ENCODE data around the gene REPS2.

Gene REPS2

DNA sequence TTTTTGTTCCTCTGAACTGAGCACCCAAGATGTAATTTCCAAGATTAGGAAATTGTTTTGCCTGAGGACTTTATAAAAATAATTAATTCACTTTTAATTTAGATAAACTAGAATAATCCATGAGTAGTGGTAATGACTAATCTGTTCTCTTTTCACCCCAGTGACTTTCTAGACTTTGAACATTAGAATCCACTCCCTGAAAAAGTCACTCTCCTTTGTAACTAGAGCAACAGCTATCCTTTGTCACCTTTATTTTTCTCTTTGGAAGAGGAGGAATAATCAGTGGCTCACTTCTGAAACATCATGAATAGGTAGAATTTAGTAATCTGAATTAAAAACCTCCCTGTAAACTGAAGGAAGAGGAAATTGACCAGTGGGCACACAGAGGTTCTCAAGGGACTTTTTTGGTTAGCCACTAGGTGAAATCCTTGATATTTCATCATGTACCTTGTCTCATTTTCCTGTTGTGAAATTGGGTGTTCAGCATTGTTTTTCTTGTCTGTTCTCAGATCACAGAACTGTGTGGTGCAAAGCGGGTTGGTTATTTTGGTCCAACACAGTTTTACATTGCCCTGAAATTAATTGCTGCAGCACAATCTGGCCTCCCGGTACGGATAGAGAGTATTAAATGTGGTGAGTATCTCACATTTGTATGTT lies 59.4 kb downstream of the REPS2 start:
- DNase-seq (ENCODE audit: low spot score): no peak

DNA sequence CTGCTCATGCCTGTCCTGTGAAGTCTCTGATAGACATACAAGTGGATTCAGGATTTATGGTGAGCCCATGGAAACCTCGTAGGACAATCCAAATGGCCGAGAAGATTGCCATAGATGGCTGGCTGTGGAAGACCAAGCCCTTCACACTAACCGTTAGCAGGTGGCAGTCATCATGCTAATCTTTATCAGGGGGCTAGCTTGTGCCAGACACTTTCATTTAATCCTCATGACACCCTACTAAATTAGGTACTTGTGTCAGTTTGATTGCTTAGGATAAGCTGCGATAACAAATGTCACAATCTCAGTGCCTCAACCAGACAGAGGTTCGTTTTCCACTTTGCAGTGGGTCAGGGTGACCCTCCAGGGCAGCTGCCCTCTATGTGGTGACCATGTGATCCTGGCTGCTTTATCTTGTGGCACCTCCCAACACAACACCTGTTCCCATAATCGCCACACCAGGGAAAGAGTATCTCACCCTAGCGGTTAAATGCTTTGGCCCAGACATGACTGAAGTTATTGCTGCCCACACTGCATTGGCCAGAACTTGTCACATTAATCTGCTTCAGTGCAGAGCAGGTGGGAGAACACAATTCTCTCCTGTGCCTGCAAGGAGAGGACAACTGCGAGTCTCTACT lies 60.8 kb downstream of the REPS2 start:
- DNase-seq (ENCODE audit: low spot score): peak; percentile 46

DNA sequence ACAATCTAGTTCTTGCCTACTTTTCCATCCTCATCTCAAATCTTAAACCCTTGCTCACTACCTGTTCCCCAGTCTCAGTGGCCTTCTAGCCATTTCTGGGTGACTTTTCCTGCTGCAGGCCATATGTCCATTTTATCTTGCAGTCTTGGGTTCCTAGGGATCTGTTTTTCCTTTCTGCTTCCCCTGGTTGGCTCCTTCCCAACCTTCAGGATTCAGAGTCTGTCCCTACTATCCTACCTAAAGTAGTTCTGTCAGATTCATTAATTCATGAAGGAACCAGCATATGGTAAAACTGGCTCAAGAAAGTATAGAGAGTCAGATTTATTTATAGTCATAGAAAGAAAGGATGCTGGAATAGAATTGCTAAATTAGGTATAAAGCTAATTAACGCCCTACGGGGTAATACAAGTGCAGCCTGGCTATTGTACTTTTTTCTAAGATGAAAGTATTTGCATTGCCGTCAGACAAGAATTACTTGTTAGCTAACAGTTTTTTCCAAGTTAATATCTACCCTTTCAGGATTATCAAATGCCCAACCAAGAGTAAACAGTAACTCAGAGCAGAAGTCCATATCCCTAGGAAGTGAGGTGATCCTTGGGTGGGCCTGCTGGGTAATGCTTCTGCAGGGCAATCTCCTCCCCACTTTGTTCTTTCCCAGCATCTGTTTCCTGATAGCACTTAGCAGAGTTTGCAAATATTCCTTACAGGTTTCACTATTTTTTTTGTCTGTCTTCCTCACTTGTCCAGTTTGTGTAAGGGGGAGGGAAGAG lies 63.6 kb downstream of the REPS2 start:
- no peak for DNase-seq (ENCODE audit: low spot score)

DNA sequence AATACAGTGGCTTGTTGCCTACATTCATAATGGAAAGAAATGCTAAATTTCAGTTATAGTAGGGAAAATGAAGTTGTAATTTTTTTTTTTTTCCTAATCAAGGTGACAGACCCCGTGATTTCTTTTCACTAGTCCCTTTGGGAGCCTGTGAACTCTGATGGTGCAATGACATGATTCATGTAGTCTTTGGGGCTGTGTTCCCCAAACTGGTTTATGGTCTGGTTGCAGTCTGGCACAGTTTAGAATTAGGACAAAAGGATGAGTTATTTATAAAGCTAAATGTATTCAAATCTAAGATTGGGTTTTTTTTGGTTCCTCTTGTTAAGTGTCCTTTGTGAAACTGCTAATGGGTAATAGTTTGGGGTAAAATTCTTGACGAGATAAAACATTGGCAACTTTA lies 66.0 kb downstream of the REPS2 start:
- DNase-seq (ENCODE audit: low spot score): no peak

DNA sequence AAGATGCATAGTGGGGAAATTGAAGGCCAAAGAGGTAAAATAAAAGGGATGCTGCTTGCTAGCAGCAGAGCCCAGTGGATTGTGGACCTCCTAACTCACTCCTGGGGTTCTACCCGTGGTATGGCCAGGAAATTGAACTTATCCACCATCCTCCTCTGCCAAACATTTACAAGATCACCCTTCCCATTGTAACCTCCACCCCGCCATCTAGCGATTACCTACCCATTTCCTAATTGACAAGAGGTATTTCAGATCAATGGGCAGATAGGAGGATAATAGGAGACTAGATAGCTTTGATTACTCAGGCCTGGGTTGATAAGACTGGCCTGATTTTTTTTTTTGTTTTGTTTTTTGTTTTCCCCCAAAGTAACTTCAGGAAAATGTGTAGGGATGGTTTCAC lies 67.8 kb downstream of the REPS2 start:
- DNase-seq (ENCODE audit: low spot score): no peak

DNA sequence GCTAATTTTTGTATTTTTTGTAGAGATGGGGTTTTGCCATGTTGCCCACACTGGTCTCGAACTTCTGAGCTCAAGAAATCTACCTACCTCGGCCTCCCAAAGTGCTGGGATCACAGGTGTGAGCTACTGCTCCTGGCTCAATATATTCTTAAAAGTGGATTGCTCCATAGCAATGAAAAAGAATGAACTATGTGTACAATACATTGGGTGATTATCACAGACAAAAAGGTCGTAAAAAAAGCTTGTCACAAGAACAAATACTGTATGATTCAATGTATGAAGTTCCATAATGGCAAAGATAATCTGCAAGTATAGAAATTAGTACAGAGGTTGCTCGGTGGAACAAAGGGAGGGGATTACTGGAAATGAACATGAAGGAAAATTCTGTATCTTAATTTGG lies 70.7 kb downstream of the REPS2 start:
- DNase-seq (ENCODE audit: low spot score): no peak

DNA sequence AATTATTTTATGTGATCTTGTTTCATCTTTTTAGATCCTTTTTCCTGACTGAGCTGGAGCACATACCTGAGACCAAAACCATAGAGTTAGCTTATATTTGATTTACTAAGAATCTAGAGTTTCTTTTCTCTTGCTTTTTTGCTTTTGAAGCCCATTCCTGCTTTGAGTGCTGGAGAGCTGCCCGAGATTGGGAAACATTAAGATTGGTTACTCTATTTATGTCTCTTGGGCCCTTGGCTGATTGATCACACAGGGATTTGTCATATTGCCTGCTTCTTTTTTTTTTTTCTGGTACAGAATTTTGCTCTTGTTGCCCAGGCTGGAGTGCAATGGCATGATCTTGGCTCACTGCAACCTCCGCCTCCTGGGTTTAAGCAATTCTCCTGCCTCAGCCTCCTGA lies 73.9 kb downstream of the REPS2 start:
- DNase-seq (ENCODE audit: low spot score): no peak

DNA sequence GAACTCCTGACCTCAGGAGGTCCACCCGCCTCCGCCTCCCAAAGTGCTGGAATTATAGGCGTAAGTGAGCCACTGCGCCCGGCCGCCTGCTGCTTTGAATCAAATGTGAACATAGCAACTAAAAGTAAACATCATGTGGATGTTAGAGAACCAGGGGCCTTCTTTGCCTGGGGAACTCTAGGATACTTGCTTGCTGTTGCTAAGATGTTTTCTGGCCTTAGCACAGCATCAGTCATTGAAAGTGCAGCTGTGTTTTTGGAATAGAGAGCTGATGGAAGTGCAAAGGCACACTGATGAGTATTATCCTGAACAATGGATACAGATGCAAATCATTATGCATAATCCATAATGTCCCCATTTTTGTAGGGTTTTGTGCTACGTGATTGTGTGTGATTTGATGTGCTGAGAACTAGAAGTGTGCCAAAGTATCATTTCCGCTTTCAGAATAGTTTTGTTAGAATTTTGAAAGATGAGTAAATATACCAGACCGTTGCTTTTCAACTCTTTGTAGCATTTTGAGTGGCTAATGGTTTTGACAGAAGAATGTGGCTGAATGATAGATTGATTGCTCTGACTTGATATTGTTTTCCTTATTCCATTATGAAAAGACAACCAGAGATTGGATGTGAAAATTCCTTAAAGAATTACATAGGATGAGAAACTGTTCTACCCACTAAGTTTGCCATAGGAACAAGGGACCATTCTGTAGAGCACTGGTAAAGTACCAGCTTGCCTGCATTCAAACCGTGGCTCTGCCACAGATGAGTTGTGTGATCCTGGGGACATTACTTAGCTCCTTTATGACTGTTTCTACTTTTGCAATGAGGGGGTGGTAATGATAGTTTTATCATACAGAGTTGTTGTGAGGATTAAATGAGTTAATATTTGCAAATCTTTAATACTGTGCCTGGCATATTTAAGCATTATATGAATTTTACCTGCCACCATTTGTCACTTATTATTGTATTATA lies 74.7 kb downstream of the REPS2 start:
- DNase-seq (ENCODE audit: low spot score): no peak

DNA sequence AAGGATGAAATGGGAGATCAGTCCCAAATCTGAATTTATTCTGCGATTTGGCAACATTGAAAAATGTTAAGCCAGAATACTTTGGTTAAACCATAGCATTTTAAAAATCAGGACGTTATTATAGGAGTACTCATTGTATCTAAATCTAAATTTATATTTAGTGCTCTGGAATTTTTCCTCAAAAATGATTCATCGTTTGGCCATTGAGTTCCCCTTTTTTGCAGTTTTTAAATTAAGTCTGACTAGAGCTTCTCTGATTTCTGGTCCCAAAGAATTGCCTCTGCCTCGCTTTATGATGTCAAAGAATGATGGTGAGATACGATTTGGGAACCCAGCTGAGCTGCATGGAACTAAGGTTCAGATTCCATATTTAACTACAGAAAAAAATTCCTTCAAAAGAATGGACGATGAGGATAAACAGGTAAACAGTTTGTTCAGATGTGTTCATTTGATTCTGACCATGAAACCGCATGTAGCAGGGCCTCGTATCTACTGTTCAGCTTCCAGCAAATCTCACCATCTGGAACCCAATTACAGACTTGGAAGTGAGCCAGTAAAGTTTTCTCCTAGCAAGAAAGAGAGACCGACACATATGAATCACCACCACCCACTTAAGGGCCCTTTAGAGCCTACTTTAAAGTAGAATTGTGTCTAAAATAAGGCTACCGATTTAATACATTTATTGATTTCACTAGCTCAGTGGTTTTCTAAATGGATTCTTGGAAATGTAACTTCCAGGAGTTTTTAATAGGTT lies 75.6 kb downstream of the REPS2 start:
- peak; percentile 27 for DNase-seq (ENCODE audit: low spot score)

DNA sequence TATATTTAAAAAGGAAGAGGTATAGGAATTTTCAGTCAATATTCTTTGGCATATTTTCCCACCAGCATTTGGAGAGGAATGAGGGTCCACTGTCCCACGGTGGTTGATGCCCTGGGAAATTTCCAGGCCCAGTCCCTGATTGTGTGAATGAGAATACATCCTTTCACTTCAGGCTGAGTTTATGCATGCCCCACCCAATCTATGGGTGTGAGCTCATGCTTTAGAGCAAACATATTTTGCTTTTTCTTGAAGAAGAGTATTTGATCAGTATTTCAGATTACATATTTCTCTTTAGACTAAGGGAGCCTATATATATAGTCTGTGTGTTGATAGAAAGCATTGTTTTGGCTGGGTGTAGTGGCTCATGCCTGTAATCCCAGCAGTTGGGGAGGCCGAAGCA lies 77.2 kb downstream of the REPS2 start:
- no peak for DNase-seq (ENCODE audit: low spot score)

DNA sequence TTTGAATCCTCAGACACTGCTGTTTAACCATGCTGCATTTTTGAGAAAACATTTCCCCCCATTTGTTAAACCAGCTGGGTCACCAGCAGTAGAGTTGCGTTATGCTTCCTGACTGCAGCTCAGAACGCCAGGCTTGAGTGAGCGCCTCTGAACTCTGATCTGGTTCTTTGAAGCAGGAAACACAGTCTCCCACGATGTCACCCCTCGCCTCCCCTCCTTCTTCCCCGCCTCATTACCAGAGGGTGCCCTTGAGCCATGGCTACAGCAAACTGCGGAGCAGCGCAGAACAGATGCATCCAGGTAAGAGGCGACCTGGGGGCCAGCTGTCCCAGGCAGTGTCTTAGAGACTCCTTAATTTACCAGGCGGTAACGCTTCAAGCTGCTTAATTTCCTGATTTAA lies 78.4 kb downstream of the REPS2 start:
- DNase-seq (ENCODE audit: low spot score): no peak

DNA sequence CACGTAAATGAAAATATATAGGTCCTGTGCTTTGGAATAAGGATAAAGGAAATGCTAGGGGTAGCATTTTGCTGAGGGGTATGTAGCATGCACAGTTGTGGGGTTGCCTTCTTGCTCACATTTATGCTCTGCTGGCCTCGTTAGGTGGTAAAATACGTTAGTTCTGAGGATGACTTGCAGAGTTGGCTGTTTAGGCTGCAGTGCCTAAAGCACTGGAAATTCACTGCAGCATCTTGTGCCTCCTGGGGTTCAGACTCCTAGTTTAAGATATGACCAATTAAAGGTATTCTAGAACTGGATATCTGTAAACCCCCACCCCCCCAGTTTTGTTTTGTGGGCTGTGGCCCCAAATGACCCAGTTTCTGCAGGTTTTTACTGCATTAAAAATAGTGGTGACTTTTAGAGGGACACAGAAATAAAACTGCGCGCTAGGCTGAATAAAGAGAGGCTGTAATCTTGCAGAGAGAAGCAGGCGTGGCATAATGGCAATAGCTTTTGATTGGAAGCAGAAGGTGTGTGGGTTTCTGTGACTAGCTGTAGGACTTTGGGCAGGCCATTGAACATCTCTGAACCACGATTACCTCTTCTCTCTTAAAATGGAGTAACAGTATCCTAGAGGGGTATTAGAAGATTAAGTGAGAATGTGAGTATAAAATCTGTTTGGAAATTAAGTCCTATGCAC lies 79.3 kb downstream of the REPS2 start:
- DNase-seq (ENCODE audit: low spot score): no peak

DNA sequence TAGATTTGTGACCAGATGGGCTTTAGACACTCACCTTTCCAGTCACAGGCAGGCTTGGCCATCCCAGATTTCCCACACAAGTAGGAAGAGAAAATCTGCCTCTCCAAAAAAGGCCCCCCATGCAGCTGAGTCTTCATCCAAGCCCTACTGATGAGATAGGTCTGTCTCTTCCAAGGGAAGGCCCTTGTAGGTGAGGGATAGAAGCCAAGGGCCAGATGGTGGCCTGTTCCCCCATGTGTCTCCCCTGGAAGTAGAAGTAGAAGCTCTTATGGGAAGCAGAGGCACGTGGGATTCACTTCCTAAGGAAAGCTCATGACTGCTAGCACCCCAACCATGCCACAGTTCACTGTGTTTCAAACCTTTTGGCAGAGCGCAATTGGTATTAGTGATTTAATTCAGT lies 81.5 kb downstream of the REPS2 start:
- DNase-seq (ENCODE audit: low spot score): no peak

DNA sequence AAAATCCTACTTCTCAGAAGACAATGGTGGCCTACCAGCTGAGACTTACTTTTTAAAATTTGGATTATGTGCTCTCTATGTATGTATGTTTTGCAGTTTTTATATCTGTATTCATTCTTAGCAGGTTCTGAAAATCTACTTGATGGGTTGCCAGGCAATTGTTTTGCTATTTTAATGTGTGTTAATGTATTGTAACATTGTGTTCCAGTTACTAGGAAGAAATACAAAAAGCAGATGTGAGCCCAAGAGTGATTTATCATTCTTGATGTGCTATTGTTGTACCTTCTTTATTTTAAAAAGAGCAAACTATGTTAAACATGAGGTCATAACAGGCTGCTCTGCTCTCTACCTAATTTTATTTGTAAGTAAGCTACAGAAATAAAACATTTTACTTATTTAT lies 81.9 kb downstream of the REPS2 start:
- DNase-seq (ENCODE audit: low spot score): no peak

DNA sequence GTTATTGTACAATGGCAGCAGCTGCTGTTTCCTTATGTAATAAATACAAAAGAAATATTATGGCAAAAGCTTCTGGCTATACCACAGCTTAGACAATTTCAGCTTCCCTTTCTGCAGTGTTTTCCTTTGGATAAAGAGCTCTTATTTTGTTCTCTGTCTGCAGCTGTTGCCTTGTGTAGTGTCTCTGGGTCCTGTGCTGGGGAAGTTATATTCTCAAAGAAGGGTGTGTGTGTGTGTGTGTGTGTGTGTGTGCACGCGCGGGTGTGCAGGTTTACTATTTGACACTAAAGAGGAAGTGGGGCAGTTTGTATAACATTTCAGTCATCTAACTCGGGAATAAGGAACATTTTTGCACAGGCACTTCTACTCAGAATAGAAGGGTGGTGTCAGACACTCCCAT lies 83.6 kb downstream of the REPS2 start:
- DNase-seq (ENCODE audit: low spot score): no peak

DNA sequence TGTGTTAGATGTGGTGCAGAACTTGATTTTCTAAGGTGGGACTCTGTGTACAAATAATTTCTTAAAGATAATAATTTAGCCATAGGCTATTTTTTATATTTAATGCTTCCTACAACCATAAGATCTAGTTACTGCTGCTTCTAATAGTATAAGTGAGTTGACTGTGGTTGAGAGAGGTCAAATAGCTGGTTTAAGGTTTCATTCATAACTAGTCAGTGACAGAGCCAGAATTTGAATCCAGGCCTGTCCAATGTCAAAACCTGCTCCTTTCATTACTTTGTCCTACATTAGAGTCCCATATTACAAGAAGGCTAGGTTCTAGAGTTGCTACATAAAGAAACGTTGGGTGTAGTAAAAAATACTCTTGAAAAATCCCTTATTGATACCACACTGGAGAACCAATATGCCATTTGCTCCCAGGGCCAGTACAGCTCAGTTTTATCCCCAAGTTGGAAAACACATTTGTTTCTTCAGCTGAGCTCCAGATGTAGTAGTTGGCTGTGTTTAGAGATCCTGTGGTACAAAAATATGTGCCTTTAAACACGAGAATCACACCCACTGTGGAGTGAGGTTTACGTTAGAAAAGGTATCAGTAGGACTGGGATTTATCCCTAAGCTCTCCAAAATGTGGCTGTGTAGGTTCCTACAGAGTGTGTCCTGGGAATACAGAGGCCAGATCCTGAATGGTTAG lies 84.3 kb downstream of the REPS2 start:
- peak; percentile 23 for DNase-seq (ENCODE audit: low spot score)

DNA sequence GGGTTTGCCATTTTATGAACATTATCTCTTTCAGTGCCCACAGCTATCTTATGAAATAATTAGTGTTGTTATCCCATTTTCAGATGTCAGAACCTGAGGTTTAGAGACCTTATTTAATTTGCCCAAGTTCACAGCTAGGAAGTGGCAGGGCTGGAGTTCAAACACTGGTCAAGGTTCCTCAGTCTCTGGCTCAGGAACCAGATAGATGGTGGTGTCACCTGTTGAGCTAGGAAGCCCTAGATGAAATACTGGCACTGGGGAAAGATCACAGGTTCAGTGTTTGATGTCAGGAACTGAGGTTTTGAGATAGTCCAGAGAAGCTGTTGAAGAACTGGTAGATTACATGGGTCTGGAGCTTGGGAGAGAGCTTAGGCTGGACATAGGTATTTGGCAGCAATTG lies 85.4 kb downstream of the REPS2 start:
- no peak for DNase-seq (ENCODE audit: low spot score)

DNA sequence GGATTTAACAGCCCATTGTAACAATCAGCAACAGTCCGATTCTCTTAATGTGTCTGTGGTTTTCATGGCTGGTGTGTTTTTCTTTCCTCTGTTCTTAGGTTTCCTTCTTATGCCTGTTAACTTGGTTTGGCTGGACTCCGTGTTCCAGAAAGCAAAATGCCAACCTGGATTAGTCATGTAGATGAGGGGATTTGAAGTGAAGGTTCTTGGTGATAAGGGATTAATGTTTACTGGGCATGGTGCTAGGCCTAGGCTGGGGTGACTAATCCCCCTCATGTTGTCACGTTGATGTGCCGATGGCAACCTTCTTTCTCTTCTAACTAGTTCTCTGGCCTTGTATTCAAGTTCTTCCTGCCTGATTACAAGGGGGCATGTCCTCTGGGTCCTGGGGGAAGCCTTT lies 85.9 kb downstream of the REPS2 start:
- no peak for DNase-seq (ENCODE audit: low spot score)

DNA sequence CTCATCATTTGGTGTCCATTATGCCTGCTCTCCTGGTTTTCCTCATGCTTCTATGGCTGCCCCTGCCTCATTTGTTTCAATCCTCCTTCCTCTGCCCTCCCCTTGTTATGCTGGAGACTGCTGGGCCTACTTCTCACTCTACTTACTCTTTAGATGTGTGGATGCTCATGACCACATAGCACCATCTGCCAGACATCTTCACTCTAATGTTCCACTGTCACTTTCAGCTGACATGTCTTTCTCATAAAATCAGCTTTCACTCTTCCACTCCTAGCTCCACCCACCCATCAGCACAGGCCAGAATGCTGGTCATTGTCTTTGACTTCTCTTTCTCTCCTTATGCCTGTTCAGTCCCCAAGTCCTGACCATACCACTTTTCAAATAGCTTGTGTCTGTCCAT lies 86.8 kb downstream of the REPS2 start:
- DNase-seq (ENCODE audit: low spot score): no peak

DNA sequence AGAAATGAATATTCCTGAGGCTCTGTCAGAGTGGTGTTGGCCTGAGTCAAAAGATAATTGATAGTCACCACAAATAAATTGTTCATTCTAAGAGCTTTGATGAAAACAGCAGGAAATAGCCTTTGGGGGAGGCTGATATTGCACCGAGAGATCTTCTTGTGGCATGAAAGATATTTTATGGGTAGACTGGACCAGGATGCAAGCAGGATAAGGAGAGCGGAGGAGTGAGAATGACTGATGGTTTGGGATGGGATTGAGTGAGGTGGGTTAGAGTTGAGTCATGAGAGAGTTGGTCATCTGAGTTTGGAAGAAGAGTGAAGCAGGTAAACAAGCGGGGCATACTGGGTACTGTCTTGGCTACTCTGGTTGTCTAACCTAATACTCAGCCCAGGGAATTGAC lies 88.7 kb downstream of the REPS2 start:
- DNase-seq (ENCODE audit: low spot score): no peak
